CD4-positive, alpha-beta T cell (primary cell): ENCODE results near the gene ZCCHC7. TPM values are rescaled to one million over a fixed set of nuclear protein-coding genes. Genes with fewer than 3 reads are reported as not detected.
A peak's percentile ranks its signal among the peaks of the same experiment; 100 is the strongest.
"Not testable (repeated sequence)": the region's sequence is repeated elsewhere in the genome, so short reads cannot be mapped to it uniquely, and the experiment has no call there.

Source experiments
- ATAC-seq: fragments of 200-7000 bp; cut with Tn5 transposase; one replicate; pipeline ENCODE4 v1.10.0; 2022; ENCODE audit warnings: mild to moderate bottlenecking; ENCODE audit not compliant: poor library complexity
- CTCF ChIA-PET: fragments of 350-600 bp; sonication (Branson Sonifier 250); formaldehyde crosslinking; loops from one replicate; lab custom pipeline; 2021; ENCODE audit warnings: antibody characterized with exemption, inconsistent platforms; lab: Charles Lee
- POLR2A ChIA-PET: fragments of 350-600 bp; sonication (Branson Sonifier 250); formaldehyde crosslinking; loops from one replicate; lab custom pipeline; 2021; ENCODE audit warnings: antibody characterized with exemption, inconsistent platforms; lab: Charles Lee
- DNase-seq, 14 experiments: peaks; one replicate each; pipeline ENCODE4 v3.0.0-alpha.2; 2013 to 2020; ENCODE audit warnings: mixed read lengths in 2 of 14
- H3K27ac ChIP-seq, 2 donors: one replicate each; pipeline versions ENCODE4 v1.5.1 to v1.7.0; 2013; ENCODE audit warnings: low read length in 2 of 2, low read depth in 1 of 2, mild to moderate bottlenecking in 1 of 2
- H3K27me3 ChIP-seq, 2 experiments: 1 replicate in 1 of 2; 2 replicates in 1 of 2; pipeline versions ENCODE4 v1.6.1 to v1.7.0; 2013; ENCODE audit warnings: low read length in 2 of 2, control low read depth in 1 of 2, mild to moderate bottlenecking in 1 of 2, moderate library complexity in 1 of 2; ENCODE audit not compliant: insufficient read depth in 2 of 2, control insufficient read depth in 1 of 2
- H3K36me3 ChIP-seq: one replicate; pipeline ENCODE4 v1.6.1; 2013; ENCODE audit warnings: low read length, control low read depth; ENCODE audit not compliant: insufficient read depth
- H3K4me1 ChIP-seq: one replicate; pipeline ENCODE4 v1.6.1; 2013; ENCODE audit warnings: low read length, control low read depth; ENCODE audit not compliant: insufficient read depth
- H3K4me3 ChIP-seq: one replicate; pipeline ENCODE4 v1.5.1; 2013; ENCODE audit warnings: mild to moderate bottlenecking, low read length, moderate library complexity
- H3K9me3 ChIP-seq, 2 experiments: 1 replicate in 1 of 2; 2 replicates in 1 of 2; pipeline versions ENCODE4 v1.6.1 to v1.7.0; 2013; ENCODE audit warnings: low read length in 2 of 2, mild to moderate bottlenecking in 2 of 2, control low read depth in 1 of 2, moderate library complexity in 1 of 2; ENCODE audit not compliant: control insufficient read depth in 1 of 2, insufficient read depth in 1 of 2
- H3K27ac Mint-ChIP-seq: one replicate; pipeline ENCODE4 v1.8.0; 2020; ENCODE audit warnings: mixed read lengths
- H3K27me3 Mint-ChIP-seq: one replicate; pipeline ENCODE4 v1.8.0; 2021; ENCODE audit warnings: mixed read lengths
- H3K36me3 Mint-ChIP-seq: one replicate; pipeline ENCODE4 v1.8.0; 2021; ENCODE audit warnings: low read depth, mixed read lengths
- H3K4me1 Mint-ChIP-seq: one replicate; pipeline ENCODE4 v1.8.0; 2021; ENCODE audit warnings: low read depth, mixed read lengths
- H3K4me3 Mint-ChIP-seq: one replicate; pipeline ENCODE4 v1.8.0; 2020; ENCODE audit warnings: mild to moderate bottlenecking, mixed read lengths
- H3K9me3 Mint-ChIP-seq: one replicate; pipeline ENCODE4 v1.8.0; 2020; ENCODE audit warnings: mixed read lengths
- CTCF ChIP-seq: fragments of 200-600 bp; IDR thresholded peaks from one replicate; pipeline ENCODE4 v1.8.0; 2022; ENCODE audit warnings: antibody characterized with exemption, mild to moderate bottlenecking
- intact Hi-C, 2 experiments: fragments of 100-400 bp; cut with DNase I in 1 of 2; cut with micrococcal nuclease in 1 of 2; formaldehyde crosslinking; loops; one replicate each; pipeline versions ENCODE4 v1.15.1 to v1.9.0; 2023 to 2025; cut with DNase I, micrococcal nuclease
- total RNA-seq, 174 experiments: library from RNA in 2 of 174; stranded (reverse) in 2 of 174; gene quantifications; one replicate each; pipeline ENCODE4 v1.2.3 and lab custom pipeline; 2021 to 2026

Gene ZCCHC7
- total RNA-seq, 2 experiments from 2014 or later = 40.7 to 41.0 TPM

DNA sequence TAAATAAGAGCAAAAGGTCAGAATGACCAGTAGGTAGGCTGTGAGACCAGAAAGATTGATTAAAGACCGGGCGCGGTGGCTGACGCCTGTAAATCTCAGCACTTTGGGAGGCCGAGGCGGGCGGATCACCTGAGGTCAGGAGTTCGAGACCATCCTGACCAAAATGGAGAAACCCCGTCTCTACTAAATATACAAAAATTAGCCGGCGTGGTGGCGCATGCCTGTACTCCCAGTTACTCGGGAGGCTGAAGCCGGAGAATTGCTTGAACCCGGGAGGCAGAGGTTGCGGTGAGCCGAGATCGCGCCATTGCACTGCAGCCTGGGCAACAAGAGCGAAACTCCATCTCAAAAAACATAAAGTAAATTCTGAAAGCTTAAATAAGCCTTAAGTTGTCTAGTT, 38.9 kb upstream of the ZCCHC7 start:
- not testable (repeated sequence) for DNase-seq, H3K9me3 Mint-ChIP-seq, H3K9me3 ChIP-seq, H3K27ac ChIP-seq, H3K27me3 ChIP-seq, H3K4me3 ChIP-seq, ATAC-seq, H3K27me3 Mint-ChIP-seq
- Mint-ChIP-seq H3K36me3 (peaks cover 49% of the 10 kb centered on the region), H3K27ac (peak overlapping the region; percentile 93), H3K4me1 (peaks cover 72% of the 10 kb centered on the region), H3K4me3 (peak overlapping the region; percentile 97)
- CTCF ChIA-PET = interaction anchor here (0.7 to 1.5 kb wide), 3 partner anchors 38 to 43 kb away, joined by 3 to 4 read pairs (median 3); no protein-coding TSS in a partner anchor
- intact Hi-C loops = loop anchor here in 1 of 2 experiments (2.0 kb wide), 1 partner anchor 45 kb away; no protein-coding TSS in a partner anchor
- POLR2A ChIA-PET = interaction anchor here (0.9 to 5.9 kb wide), 2 partner anchors 8 to 39 kb away, joined by 3 to 107 read pairs; partner anchors contain the start of gene ZCCHC7
- peaks cover 19% of the 10 kb centered on the region for H3K4me1 ChIP-seq
- H3K36me3 ChIP-seq = peaks cover 10% of the 10 kb centered on the region

DNA sequence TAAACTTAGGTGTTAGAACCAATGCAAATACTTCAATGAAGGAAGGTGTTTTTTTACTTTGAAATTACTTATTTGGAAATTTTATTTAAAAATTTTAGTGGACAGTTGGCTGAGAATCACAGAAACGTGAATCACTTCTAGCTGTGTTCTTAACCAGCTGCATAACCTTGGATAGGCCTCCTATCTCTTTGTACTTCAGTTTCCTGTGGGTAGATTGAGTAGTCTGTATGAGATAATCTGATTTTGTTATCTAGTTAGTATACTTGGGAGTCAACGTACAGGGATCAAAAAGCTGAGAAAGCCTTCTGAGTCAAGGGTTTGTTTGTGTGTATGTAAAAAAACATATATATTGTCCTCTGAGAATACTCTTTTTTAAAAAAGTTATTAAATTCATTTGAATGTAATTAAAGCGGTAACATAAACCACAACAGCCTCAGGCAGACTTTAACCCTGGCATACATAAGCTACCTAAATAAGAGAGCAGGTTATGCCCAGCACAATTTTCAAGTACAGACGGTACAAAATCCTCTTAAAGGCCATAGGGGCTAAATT, 38.1 kb upstream of the ZCCHC7 start:
- H3K4me3 Mint-ChIP-seq = peak overlapping the region; percentile 97
- no peak for TF ChIP-seq CTCF
- H3K9me3 Mint-ChIP-seq = no peaks in the 10 kb centered on the region
- CTCF ChIA-PET = interaction anchor here (0.7 to 1.5 kb wide), 4 partner anchors 35 to 42 kb away, joined by 3 to 4 read pairs (median 4); no protein-coding TSS in a partner anchor
- DNase-seq (peak in 3 of 14 experiments; percentile 2 to 28 (median 17)), ATAC-seq (peak; percentile 18)
- H3K27ac Mint-ChIP-seq = peak overlapping the region; percentile 93
- POLR2A ChIA-PET = interaction anchor here (5.9 kb wide), 1 partner anchor 38 kb away, joined by 107 read pairs; the partner anchor contains the start of gene ZCCHC7
- peaks cover 57% of the 10 kb centered on the region for H3K36me3 Mint-ChIP-seq
- Histone ChIP-seq H3K9me3 (no peaks in the 10 kb centered on the region), H3K4me3 (no peak overlapping the region), H3K36me3 (peaks cover 18% of the 10 kb centered on the region), H3K27me3 (no peaks in the 10 kb centered on the region), H3K4me1 (peaks cover 19% of the 10 kb centered on the region), H3K27ac (no peak overlapping the region)
- intact Hi-C loops = no loop called here
- H3K4me1 Mint-ChIP-seq = peaks cover 80% of the 10 kb centered on the region
- no peaks in the 10 kb centered on the region for H3K27me3 Mint-ChIP-seq

DNA sequence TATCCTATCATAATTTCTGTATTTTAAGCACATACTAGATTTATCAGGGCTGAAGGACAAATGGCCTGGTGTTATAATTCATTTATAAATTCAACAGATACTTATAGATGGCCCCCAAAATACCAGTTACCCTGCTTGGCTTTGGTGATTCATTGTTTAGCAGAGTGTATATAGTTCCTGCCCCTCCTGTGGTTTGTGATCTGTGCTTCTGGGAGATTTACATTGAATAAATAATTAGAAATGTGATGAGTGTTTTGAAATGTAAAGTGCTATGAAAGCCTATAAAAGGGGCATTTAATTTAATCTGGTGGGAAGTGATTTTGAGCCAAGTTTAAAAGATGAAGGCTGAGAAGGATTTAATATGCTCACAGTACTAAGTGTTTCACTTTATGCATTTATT, 36.7 kb upstream of the ZCCHC7 start:
- Mint-ChIP-seq H3K36me3 (peaks cover 71% of the 10 kb centered on the region), H3K4me1 (peaks cover 81% of the 10 kb centered on the region), H3K9me3 (no peaks in the 10 kb centered on the region), H3K4me3 (no peak overlapping the region), H3K27ac (no peak overlapping the region), H3K27me3 (no peaks in the 10 kb centered on the region)
- intact Hi-C loops = no loop called here
- H3K27me3 ChIP-seq = no peaks in the 10 kb centered on the region
- H3K27ac ChIP-seq = no peak overlapping the region
- H3K9me3 ChIP-seq = no peaks in the 10 kb centered on the region
- H3K4me1 ChIP-seq = peaks cover 19% of the 10 kb centered on the region
- DNase-seq = no peak
- TF ChIP-seq CTCF = no peak
- no peak for ATAC-seq
- peaks cover 32% of the 10 kb centered on the region for H3K36me3 ChIP-seq
- POLR2A ChIA-PET = interaction anchor here (5.9 kb wide), 1 partner anchor 37 kb away, joined by 107 read pairs; the partner anchor contains the start of gene ZCCHC7
- CTCF ChIA-PET = interaction anchor here (0.8 to 0.9 kb wide), 2 partner anchors 17 to 36 kb away, joined by 3 read pairs; no protein-coding TSS in a partner anchor
- no peak overlapping the region for H3K4me3 ChIP-seq
